HepG2 (cell line): ENCODE data around the gene CACNG7. TPM values are rescaled to one million over a fixed set of nuclear protein-coding genes. Genes with fewer than 3 reads are reported as not detected.

Experiments used
- ATAC-seq: fragments of 200-7000 bp; cut with Tn5 transposase; 3 replicates; pipeline ENCODE4 v1.9.1; 2020; ENCODE audit warnings: mild to moderate bottlenecking, moderate library complexity
- BruUV-seq: library from RNA; stranded (reverse); fragments of 400-500 nt; replicated peaks from 2 replicates; lab custom pipeline; 2021; lab: Mats Ljungman, UMichigan
- CTCF ChIA-PET: fragments of 300-600 bp; formaldehyde crosslinking; extraction: SDS; loops from one replicate; lab custom pipeline; 2021; ENCODE audit warnings: low total read pairs, inconsistent platforms, low intra/inter-chr PET ratio; lab: Yijun Ruan, JAX
- POLR2A ChIA-PET: fragments of 350-600 bp; sonication (Branson Sonifier 250); formaldehyde crosslinking; loops from one replicate; lab custom pipeline; 2020; ENCODE audit warnings: antibody characterized with exemption, inconsistent platforms; lab: Yijun Ruan, JAX
- DNase-seq: peaks from one replicate; pipeline ENCODE4 v3.0.0-alpha.2; 2015; ENCODE audit warnings: low spot score
- FAIRE-seq: peaks from 3 replicates; lab custom pipeline; 2011; peaks lifted over from hg19 to GRCh38; lab: Jason Lieb, UNC
- H2AFZ ChIP-seq: one replicate; pipeline ENCODE4 v1.6.1; 2011; ENCODE audit warnings: low read length, inconsistent platforms
- H3K27ac ChIP-seq: fragments of 300-600 bp; 3 replicates; pipeline ENCODE4 v1.8.0; 2011; ENCODE audit warnings: mixed run types, mild to moderate bottlenecking, mixed read lengths, low read length, inconsistent platforms; ENCODE audit not compliant: insufficient read depth; ENCODE audit errors: extremely low read length
- H3K27me3 ChIP-seq, 2 experiments: fragments of 200-600 bp in 1 of 2; 2 replicates in 1 of 2; 3 replicates in 1 of 2; pipeline versions ENCODE4 v1.6.0 to v1.8.0; 2011; ENCODE audit warnings: low read length in 2 of 2, mild to moderate bottlenecking in 2 of 2, moderate library complexity in 2 of 2, inconsistent platforms in 1 of 2; ENCODE audit not compliant: insufficient read depth in 2 of 2, control insufficient read depth in 1 of 2
- H3K36me3 ChIP-seq, 2 experiments: fragments of 200-600 bp in 1 of 2; replicated peaks in 1 of 2; 2 replicates in 1 of 2; 3 replicates in 1 of 2; pipeline versions ENCODE4 v1.5.1 to v1.8.0; 2011; ENCODE audit warnings: low read length in 2 of 2, inconsistent platforms in 1 of 2; ENCODE audit not compliant: insufficient read depth in 2 of 2, control insufficient read depth in 1 of 2
- H3K4me1 ChIP-seq: 2 replicates; pipeline ENCODE4 v1.5.1; 2012; ENCODE audit warnings: low read length, inconsistent platforms; ENCODE audit not compliant: insufficient read depth
- H3K4me2 ChIP-seq: 2 replicates; pipeline ENCODE4 v1.6.0; 2011; ENCODE audit warnings: low read depth, low read length, inconsistent platforms
- H3K4me3 ChIP-seq, 3 experiments: fragments of 200-600 bp in 1 of 3; sonication (generic), shearing (Covaris generic) in 1 of 3; replicated peaks in 1 of 3; 2 replicates each; pipeline ENCODE4 v1.5.1; 2011 to 2016; ENCODE audit warnings: low read length in 3 of 3, inconsistent platforms in 2 of 3, low read depth in 2 of 3, mild to moderate bottlenecking in 2 of 3, control low read depth in 1 of 3, mixed read lengths in 1 of 3; ENCODE audit not compliant: insufficient read depth in 1 of 3
- H3K79me2 ChIP-seq: one replicate; pipeline ENCODE4 v1.6.1; 2011; ENCODE audit warnings: low read length, inconsistent platforms; ENCODE audit not compliant: insufficient read depth
- H3K9ac ChIP-seq: 2 replicates; pipeline ENCODE4 v1.6.0; 2011; ENCODE audit warnings: mild to moderate bottlenecking, low read depth, low read length, inconsistent platforms; ENCODE audit not compliant: insufficient read depth
- H3K9me3 ChIP-seq: 2 replicates; pipeline ENCODE4 v1.5.1; 2012; ENCODE audit warnings: mild to moderate bottlenecking, low read length
- H4K20me1 ChIP-seq: 2 replicates; pipeline ENCODE4 v1.6.0; 2011; ENCODE audit warnings: inconsistent platforms, mild to moderate bottlenecking, low read length, moderate library complexity; ENCODE audit not compliant: insufficient read depth
- FOXJ3 ChIP-seq: sonication (generic); formaldehyde crosslinking; IDR thresholded peaks from 2 replicates; pipeline ENCODE4 v1.4.0; 2020; ENCODE audit warnings: missing genetic modification reagents, mild to moderate bottlenecking, borderline replicate concordance
- HNRNPK ChIP-seq: fragments of 200-400 bp; formaldehyde crosslinking; IDR thresholded peaks from 2 replicates; pipeline ENCODE4 v1.6.1; 2018; ENCODE audit warnings: low read length, low read depth, moderate library complexity, mild to moderate bottlenecking; ENCODE audit not compliant: poor library complexity, severe bottlenecking
- NCOA1 ChIP-seq: sonication (generic); formaldehyde crosslinking; IDR thresholded peaks from 2 replicates; pipeline ENCODE4 v1.9.0; 2021; ENCODE audit warnings: missing genetic modification reagents
- ZNF770 ChIP-seq: sonication (generic); formaldehyde crosslinking; IDR thresholded peaks from 2 replicates; pipeline ENCODE4 v1.5.0; 2020; ENCODE audit warnings: mild to moderate bottlenecking, missing genetic modification reagents
- ZNF777 ChIP-seq: sonication (generic); formaldehyde crosslinking; IDR thresholded peaks from 2 replicates; pipeline ENCODE4 v1.4.0; 2020; ENCODE audit warnings: missing genetic modification reagents
- WGBS: methylation state at CpG from one replicate; pipeline ENCODE4 v1.1.6; 2017; ENCODE audit warnings: low lambda C conversion rate; 5-methylcytosine and 5-hydroxymethylcytosine counted together
- in situ Hi-C: cut with HindIII; loops from 2 replicates; pipeline ENCODE4 v1.10.0; 2017; ENCODE audit warnings: low pct_unique_long_range_greater_than_20kb; ENCODE audit not compliant: extremely low pct_ligation_motif_present
- intact Hi-C: fragments of 100-400 bp; cut with micrococcal nuclease; formaldehyde crosslinking; loops from one replicate; pipeline ENCODE4 v1.10.0; 2022; ENCODE audit not compliant: unreplicated experiment
- polyA plus RNA-seq, 8 experiments: library from polyadenylated mRNA; depleted of rRNA in 3 of 8; stranded (reverse) in 7 of 8; unstranded in 1 of 8; fragments of >200 nt; fragmentation: Illumina TruSeq in 4 of 8; extraction: Trizol in 4 of 8; gene quantifications; 2 replicates each; pipeline versions ENCODE4 v1.2.1 to v1.2.3, GENCODE V29; 2011 to 2016; ENCODE audit warnings: low read depth in 4 of 8, missing spikeins in 1 of 8, mixed read lengths in 1 of 8; ENCODE audit not compliant: insufficient read depth in 1 of 8
- total RNA-seq, 5 experiments: library from RNA; depleted of rRNA; stranded (reverse); fragments of >200 nt; fragmentation: Illumina TruSeq; extraction: Trizol; gene quantifications; 2 replicates each; pipeline ENCODE4 v1.2.3, GENCODE V29; 2016; ENCODE audit warnings: low read depth in 1 of 5

CACNG7 gene
- total and polyA plus RNA-seq, 2 of the 13 experiments (the other 11 are each of a cell fraction or from before 2014, with no cell fraction given), result not detected

- no peak within 1 kb of the TSS for H3K9ac ChIP-seq
- ChIA-PET CTCF (no interaction called here), POLR2A (no interaction called here)
- H3K4me1 ChIP-seq, result no peaks in the 10 kb centered on the region
- BruUV-seq, result no TSS peak
- intact Hi-C loops, result no loop called here
- peaks cover 8 to 53% of the 10 kb centered on the region in 2 experiments for H3K27me3 ChIP-seq
- no peak within 1 kb of the TSS for H3K27ac ChIP-seq
- DNase-seq (no peak), FAIRE-seq (no peak), ATAC-seq (peak; percentile 38)
- H4K20me1 ChIP-seq, result no peaks in the 10 kb centered on the region
- WGBS, result 9% methylated on average over 27 of the region's 66 CpGs
- H3K9me3 ChIP-seq, result no peaks in the 10 kb centered on the region
- in situ Hi-C loops, result no loop called here
- H2AFZ ChIP-seq, result no peak within 1 kb of the TSS
- peak within 1 kb of the TSS; percentile 27; the same call in 1 of the 2 replicates for H3K4me2 ChIP-seq
- H3K36me3 ChIP-seq, result no peaks in the 10 kb centered on the region
- TF ChIP-seq FOXJ3 (CRISPR knock-in tag), result no peak
- TF ChIP-seq NCOA1 (CRISPR knock-in tag), result no peak
- peak; percentile 74 for TF ChIP-seq ZNF777 (CRISPR knock-in tag)
- TF ChIP-seq ZNF770 (CRISPR knock-in tag), result peak; percentile 62; the same call in 1 of the 2 replicates
- TF ChIP-seq HNRNPK, result peak; percentile 68
- peak within 1 kb of the TSS; percentile 21 to 55 (median 23); a peak in 3 of 6 replicates for H3K4me3 ChIP-seq
- H3K79me2 ChIP-seq, result no peaks in the 10 kb centered on the region
Measured at GRCh38 chr19:53991224-53992113, 82.4 kb downstream of the CACNG7 start, which contains the start of gene CACNG6. CACNG6 (plus strand) TSS chr19:53991637; CDS start chr19:53992878, 1,241 bp downstream.
